GM18868 (cell line): ENCODE measurements around the gene CPSF6.
"Not testable (repeated sequence)": the region's sequence is repeated elsewhere in the genome, so short reads cannot be mapped to it uniquely, and the experiment has no call there.

Source experiments
- ATAC-seq: cut with Tn5 transposase; IDR thresholded peaks from one replicate; pipeline ENCODE4 v1.9.1; 2021; ENCODE audit warnings: mild to moderate bottlenecking, moderate library complexity; ENCODE audit not compliant: unreplicated experiment

The CPSF6 gene

GRCh38 chr12:69254862-69255261 is 15.5 kb downstream of the CPSF6 start:
- ATAC-seq, result no peak

- ATAC-seq, result no peak
Measured at GRCh38 chr12:69258655-69259054, 19.3 kb downstream of the CPSF6 start.

GRCh38 chr12:69262264-69262974 is 23.1 kb downstream of the CPSF6 start:
- ATAC-seq, result no peak

GRCh38 chr12:69265205-69265604 is 25.8 kb downstream of the CPSF6 start:
- no peak for ATAC-seq

- ATAC-seq, result not testable (repeated sequence)
Measured at GRCh38 chr12:69265633-69266032, 26.3 kb downstream of the CPSF6 start.

- ATAC-seq, result peak; percentile 43
Measured at GRCh38 chr12:69266036-69266635, 26.8 kb downstream of the CPSF6 start.

- ATAC-seq, result no peak
Measured at GRCh38 chr12:69269736-69270135, 30.4 kb downstream of the CPSF6 start.

- no peak for ATAC-seq
Measured at GRCh38 chr12:69272511-69272910, 33.1 kb downstream of the CPSF6 start.

- no peak for ATAC-seq
Measured at GRCh38 chr12:69274861-69275260, 35.5 kb downstream of the CPSF6 start.

- ATAC-seq, result no peak
Measured at GRCh38 chr12:69275471-69275891, 36.1 kb downstream of the CPSF6 start.

- no peak for ATAC-seq
Measured at GRCh38 chr12:69278814-69279782, 39.7 kb downstream of the CPSF6 start.

- ATAC-seq, result peak; percentile 52
Measured at GRCh38 chr12:69284131-69284530, 44.8 kb downstream of the CPSF6 start.

- no peak for ATAC-seq
Measured at GRCh38 chr12:69287556-69287955, 48.2 kb downstream of the CPSF6 start.

GRCh38 chr12:69290545-69291277 is 51.3 kb downstream of the CPSF6 start:
- ATAC-seq, result peak; percentile 100

- ATAC-seq, result no peak
Measured at GRCh38 chr12:69291278-69291593, 51.9 kb downstream of the CPSF6 start.

GRCh38 chr12:69298133-69298532 is 58.8 kb downstream of the CPSF6 start:
- no peak for ATAC-seq

GRCh38 chr12:69298947-69299346 is 59.6 kb downstream of the CPSF6 start:
- no peak for ATAC-seq

GRCh38 chr12:69304284-69304683 is 64.9 kb downstream of the CPSF6 start:
- no peak for ATAC-seq

- no peak for ATAC-seq
Measured at GRCh38 chr12:69309461-69309860, 70.1 kb downstream of the CPSF6 start.

- no peak for ATAC-seq
Measured at GRCh38 chr12:69313209-69313608, 73.8 kb downstream of the CPSF6 start.

- not testable (repeated sequence) for ATAC-seq
Measured at GRCh38 chr12:69316784-69317183, 77.4 kb downstream of the CPSF6 start.
